HepG2 (cell line): ENCODE results near the gene CAPN9. TPM values are rescaled to one million over a fixed set of nuclear protein-coding genes. Genes with fewer than 3 reads are reported as not detected.

Experiments used
- EEA1 ChIP-seq: sonication (generic); formaldehyde crosslinking; IDR thresholded peaks from 2 replicates; pipeline ENCODE4 v1.5.1; 2020; ENCODE audit warnings: mild to moderate bottlenecking, missing genetic modification reagents, borderline replicate concordance
- ETS1 ChIP-seq: sonication (generic); formaldehyde crosslinking; IDR thresholded peaks from 2 replicates; pipeline ENCODE4 v1.4.0; 2020; ENCODE audit warnings: missing genetic modification reagents
- FOSL1 ChIP-seq: sonication (generic); formaldehyde crosslinking; IDR thresholded peaks from 2 replicates; pipeline ENCODE4 v1.9.0; 2021; ENCODE audit warnings: missing genetic modification reagents, borderline replicate concordance
- HMGXB3 ChIP-seq: sonication (generic); formaldehyde crosslinking; IDR thresholded peaks from 2 replicates; pipeline ENCODE4 v1.4.0; 2020; ENCODE audit warnings: missing genetic modification reagents, borderline replicate concordance
- HOXD1 ChIP-seq: sonication (generic); formaldehyde crosslinking; IDR thresholded peaks from 2 replicates; pipeline ENCODE4 v1.5.0; 2020; ENCODE audit warnings: missing genetic modification reagents
- KDM6A ChIP-seq: IDR thresholded peaks from 2 replicates; pipeline ENCODE4 v1.6.1; 2016; ENCODE audit warnings: low read depth
- MED1 ChIP-seq: sonication (generic); formaldehyde crosslinking; IDR thresholded peaks from 2 replicates; pipeline ENCODE4 v1.4.0; 2020; ENCODE audit warnings: missing genetic modification reagents
- NCOR1 ChIP-seq: fragments of 200-600 bp; sonication (generic); IDR thresholded peaks from 2 replicates; pipeline ENCODE4 v1.7.0; 2017; ENCODE audit warnings: antibody characterized with exemption, low read length, borderline replicate concordance
- PRPF4 ChIP-seq: fragments of 200-400 bp; formaldehyde crosslinking; IDR thresholded peaks from 2 replicates; pipeline ENCODE4 v1.6.1; 2016; ENCODE audit warnings: low read length, low read depth; ENCODE audit not compliant: poor library complexity, severe bottlenecking
- STAT6 ChIP-seq: sonication (generic); formaldehyde crosslinking; IDR thresholded peaks from 2 replicates; pipeline ENCODE4 v1.4.0; 2020; ENCODE audit warnings: missing genetic modification reagents, mild to moderate bottlenecking, borderline replicate concordance
- ZFX ChIP-seq: sonication (generic); formaldehyde crosslinking; IDR thresholded peaks from 2 replicates; pipeline ENCODE4 v1.4.0; 2020; ENCODE audit warnings: mild to moderate bottlenecking, low read depth, missing genetic modification reagents, moderate library complexity
- ZHX1 ChIP-seq: sonication (generic); formaldehyde crosslinking; IDR thresholded peaks from 2 replicates; pipeline ENCODE4 v1.8.1; 2022; ENCODE audit warnings: low read depth, mild to moderate bottlenecking, missing genetic modification reagents
- ZNF33B ChIP-seq: sonication (generic); formaldehyde crosslinking; IDR thresholded peaks from 2 replicates; pipeline ENCODE4 v1.5.1; 2020; ENCODE audit warnings: mild to moderate bottlenecking, missing genetic modification reagents
- polyA plus RNA-seq, 8 experiments: library from polyadenylated mRNA; depleted of rRNA in 3 of 8; stranded (reverse) in 7 of 8; unstranded in 1 of 8; fragments of >200 nt; fragmentation: Illumina TruSeq in 4 of 8; extraction: Trizol in 4 of 8; gene quantifications; 2 replicates each; pipeline versions ENCODE4 v1.2.1 to v1.2.3, GENCODE V29; 2011 to 2016; ENCODE audit warnings: low read depth in 4 of 8, missing spikeins in 1 of 8, mixed read lengths in 1 of 8; ENCODE audit not compliant: insufficient read depth in 1 of 8
- total RNA-seq, 5 experiments: library from RNA; depleted of rRNA; stranded (reverse); fragments of >200 nt; fragmentation: Illumina TruSeq; extraction: Trizol; gene quantifications; 2 replicates each; pipeline ENCODE4 v1.2.3, GENCODE V29; 2016; ENCODE audit warnings: low read depth in 1 of 5

CAPN9 gene
- total and polyA plus RNA-seq, 2 of the 13 experiments (the other 11 are each of a cell fraction or from before 2014, with no cell fraction given) = 0.04 to 0.31 TPM

- TF ChIP-seq HMGXB3 (CRISPR knock-in tag) = peak; percentile 68; the same call in 1 of the 2 replicates
- peak; percentile 85 for TF ChIP-seq ZFX (CRISPR knock-in tag)
- 0 out of 2 replicates have a peak, but pooled peaks have one; percentile 59 for TF ChIP-seq ZNF33B
- TF ChIP-seq KDM6A = peak; percentile 79
- peak; percentile 92; the same call in 1 of the 2 replicates for TF ChIP-seq ZHX1 (CRISPR knock-in tag)
- peak; percentile 94 for TF ChIP-seq MED1
- TF ChIP-seq ETS1 (CRISPR knock-in tag) = no peak
- TF ChIP-seq EEA1 = peak; percentile 42; the same call in 1 of the 2 replicates
- no peak for TF ChIP-seq PRPF4
- TF ChIP-seq HOXD1 (CRISPR knock-in tag) = peak; percentile 62
- no peak for TF ChIP-seq FOSL1 (CRISPR knock-in tag)
- TF ChIP-seq STAT6 (CRISPR knock-in tag) = no peak
- peak; percentile 90 for TF ChIP-seq NCOR1
Observed at GRCh38 chr1:230708631-230709580, 38.3 kb upstream of the CAPN9 start (continued).
